OCI-M1 (cell line): ENCODE data around the gene RALBP1.

Experiments
- DNase-seq: peaks from one replicate; lab custom pipeline; 2025; lab: John Stamatoyannopoulos, UW

RALBP1 gene

DNA sequence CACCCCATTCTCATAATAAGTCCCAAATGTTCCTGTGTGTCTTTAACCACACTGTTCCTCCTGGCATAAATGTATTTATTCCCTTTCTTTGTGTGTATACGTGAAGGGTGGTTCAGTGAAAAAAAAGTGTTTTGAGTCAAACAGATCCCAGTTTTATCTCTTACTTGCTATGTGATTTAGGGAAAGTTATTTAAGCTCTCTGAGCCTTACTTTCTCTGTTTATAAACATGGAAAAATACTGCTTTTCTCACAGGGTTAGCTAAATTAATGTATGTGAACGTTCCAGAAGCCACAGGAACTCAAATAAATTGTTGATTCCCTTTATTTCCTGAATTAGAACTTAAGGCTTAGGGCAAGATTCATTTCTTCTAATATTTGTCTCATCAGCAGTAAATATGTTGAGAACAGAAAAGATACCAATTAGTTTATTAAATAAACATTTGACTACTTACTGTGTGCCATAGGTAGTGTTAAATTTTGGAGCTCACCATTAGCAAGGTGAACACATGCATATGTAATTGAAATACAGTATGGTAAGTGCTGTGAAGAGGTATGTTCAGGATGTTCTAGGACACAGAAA is 33.2 kb downstream of the RALBP1 start:
- DNase-seq = no peak

DNA sequence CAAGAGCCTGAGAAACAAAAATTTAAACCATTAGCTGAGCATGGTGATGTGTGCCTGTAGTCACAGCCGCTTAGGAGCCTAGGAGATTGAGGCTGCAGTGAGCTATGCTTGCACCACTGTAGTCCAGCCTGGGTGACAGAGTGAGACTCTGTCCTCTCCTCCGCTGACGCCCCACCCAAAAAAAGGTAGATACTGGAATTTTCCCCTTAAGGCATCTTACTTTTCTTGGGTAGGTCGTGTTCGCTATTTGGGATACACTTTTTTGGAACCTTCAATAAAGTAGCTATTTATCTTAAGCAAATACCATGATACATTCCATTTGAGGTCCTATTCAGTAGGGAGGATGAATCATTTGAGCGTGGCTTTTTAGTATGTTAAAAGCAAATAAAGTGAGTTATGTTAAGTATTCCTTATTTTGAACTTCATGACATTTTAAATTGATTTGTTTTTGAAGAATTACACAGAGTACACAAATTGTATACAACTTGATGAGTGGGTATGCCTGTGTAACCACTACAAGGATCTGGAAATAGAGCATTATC is 38.7 kb downstream of the RALBP1 start:
- no peak for DNase-seq

DNA sequence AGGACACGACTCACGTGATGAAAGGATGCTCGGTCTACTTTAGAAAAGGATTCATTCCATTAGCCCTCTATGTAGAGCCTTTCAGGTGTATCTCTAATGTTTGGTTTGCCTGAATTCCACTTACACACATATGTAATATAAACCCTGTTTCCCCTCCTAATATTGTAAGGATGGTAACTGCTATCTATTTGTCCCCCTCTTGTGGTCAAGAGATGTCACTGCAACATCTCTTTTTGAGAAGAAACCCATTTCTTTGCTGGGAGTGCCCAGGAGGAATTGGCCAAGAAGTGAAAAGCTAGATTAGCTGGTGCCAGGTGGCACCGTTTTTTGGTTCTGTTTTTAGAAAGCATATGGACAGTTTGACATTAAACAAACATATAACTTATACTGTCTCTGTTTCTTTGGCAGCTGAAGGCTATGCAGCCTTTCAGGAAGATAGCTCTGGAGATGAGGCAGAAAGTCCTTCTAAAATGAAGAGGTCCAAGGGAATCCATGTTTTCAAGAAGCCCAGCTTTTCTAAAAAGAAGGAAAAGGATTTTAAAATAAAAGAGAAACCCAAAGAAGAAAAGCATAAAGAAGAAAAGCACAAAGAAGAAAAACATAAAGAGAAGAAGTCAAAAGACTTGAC is 41.2 kb downstream of the RALBP1 start:
- peak; percentile 78 for DNase-seq

DNA sequence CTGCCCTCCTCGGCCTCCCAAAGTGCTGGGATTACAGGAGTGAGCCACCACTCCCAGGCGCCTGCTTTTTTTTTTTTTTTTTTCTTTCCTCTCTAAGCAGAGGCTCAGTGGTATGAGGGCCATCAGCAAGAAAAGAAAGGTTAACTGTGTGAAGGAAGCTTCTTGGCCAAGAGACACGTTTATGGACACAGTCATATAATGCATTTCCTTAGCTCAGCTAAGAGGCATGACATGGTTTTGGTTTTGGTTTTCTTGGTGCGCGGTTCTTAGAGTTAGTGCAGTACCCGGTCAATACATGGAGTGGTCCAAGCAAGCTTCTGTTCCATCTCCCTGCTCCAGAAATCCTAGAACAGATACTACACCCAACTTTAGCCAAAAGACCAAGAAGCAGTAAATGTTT is 42.6 kb downstream of the RALBP1 start:
- no peak for DNase-seq

DNA sequence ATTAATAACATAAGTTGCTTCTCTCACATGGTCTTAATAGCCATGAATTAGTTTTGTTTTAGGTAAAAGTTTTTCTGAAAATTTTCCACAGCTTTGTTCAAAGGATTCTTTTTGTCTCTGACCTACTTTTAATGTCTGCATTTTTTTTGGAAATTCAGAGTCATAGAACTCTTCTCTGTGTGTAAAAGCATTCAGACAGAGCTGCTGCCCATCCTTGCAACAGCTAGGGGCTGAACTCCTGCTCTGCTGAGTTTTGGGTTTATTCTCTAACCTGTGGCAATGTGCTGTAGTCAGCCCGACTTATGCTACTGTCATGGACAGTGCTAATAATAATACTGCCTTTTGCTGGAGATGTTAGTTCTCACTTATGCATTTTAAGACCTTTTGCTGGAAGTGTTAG is 44.1 kb downstream of the RALBP1 start:
- no peak for DNase-seq

DNA sequence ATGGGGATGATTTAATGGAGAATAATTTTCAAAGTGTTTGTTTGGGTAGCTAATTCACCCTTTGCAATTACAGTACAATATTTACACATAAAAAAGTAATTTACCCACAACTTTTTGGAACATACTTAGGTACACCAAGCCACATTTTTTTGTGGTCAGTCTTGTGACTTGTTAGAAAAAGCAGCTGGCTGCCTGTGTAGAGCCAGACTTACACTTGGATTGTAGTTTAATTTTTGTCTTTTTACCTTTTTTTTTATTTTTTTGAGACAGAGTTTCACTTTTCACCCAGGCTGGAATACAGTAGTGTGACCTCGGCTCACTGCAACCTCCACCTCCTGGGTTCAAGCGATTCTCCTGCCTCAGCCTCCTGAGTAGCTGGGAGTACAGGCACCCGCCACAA is 45.4 kb downstream of the RALBP1 start:
- DNase-seq = no peak

DNA sequence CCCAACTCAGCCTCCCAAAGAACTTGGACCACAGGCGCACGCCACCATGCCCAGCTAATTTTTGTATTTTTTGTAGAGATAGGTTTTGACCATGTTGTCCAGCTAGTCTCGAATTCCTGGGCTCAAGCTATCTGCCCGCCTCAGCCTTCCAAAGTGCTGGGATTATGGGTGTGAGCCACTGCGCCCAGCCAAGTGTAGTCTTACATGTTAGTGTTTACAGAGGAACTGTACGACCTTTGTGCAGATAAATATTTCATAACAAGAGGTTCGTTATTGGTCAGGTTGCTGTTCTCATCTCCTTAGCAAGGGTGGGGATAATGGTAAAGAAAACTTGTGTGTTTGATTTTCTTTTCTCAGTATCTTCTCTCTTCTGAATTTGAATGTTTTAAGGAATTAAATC is 46.5 kb downstream of the RALBP1 start:
- no peak for DNase-seq

DNA sequence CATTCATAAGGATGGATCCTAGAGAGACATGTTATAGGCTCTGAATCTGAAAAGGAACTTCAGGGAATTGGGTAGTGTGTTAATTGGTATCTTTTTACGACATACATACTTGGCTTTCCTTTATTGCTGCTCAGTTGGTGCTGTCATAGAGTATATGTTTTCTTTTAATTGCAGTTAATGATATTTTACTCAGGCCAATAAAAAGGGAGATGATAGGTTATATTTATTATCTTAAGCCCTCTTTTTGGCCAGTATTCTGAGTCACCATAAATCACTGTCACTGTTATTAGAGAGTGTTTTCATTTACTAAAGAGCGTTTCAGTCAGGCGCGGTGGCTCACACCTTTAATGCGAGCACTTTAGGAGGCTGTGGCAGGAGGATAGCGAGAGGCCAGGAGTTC is 47.6 kb downstream of the RALBP1 start:
- DNase-seq = no peak

DNA sequence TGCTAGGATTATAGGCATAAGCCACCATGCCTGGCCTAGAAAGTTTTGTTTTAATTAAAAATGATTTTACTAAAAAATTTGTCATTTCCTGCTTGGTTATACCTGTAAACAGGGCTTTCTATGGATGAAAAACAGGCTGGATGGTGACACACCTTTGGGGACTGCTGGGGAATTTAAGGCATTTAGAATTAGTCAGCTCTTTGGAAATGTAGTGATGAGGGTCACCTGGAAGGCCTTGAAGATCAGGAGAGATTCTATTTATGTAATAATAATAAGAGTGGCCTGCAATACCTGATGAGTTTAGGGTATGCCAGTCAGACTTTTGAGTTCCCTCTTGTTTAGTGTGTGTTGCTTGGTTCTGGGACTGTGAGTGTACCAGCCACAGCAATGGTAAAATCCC is 51.1 kb downstream of the RALBP1 start:
- DNase-seq = no peak

DNA sequence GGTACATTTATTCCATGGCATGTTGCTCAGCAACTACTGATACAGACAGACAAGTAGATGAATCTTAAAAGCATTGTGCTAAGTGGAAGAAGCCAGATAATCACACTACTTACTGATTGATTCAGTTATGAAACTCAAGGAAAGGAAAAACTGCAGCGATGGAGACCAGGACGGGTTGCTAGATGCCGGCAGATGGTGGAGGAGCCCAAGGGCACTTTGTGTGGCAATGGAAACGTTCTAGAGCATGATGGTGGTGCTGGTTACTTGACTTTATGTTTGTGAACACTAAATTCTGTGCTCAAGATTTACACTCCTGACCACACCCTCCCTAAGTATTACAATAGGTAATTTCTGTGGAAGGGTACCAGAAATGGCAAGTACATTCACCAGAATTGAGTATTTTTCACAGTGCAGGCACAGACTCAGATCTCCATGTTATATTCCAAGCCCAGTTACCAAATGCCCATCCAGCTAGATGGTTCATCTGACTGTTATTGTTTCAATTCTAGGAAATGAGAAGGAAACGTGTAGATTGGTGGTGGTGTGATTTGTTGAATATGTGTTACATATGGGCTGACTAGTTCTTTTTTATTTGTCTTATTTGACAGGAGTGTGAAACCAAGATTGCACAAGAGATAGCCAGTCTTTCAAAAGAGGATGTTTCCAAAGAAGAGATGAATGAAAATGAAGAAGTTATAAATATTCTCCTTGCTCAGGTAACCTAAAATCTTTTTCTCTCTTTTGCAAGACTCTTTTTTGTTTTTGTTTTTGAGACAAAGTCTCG is 55.1 kb downstream of the RALBP1 start:
- DNase-seq = no peak

DNA sequence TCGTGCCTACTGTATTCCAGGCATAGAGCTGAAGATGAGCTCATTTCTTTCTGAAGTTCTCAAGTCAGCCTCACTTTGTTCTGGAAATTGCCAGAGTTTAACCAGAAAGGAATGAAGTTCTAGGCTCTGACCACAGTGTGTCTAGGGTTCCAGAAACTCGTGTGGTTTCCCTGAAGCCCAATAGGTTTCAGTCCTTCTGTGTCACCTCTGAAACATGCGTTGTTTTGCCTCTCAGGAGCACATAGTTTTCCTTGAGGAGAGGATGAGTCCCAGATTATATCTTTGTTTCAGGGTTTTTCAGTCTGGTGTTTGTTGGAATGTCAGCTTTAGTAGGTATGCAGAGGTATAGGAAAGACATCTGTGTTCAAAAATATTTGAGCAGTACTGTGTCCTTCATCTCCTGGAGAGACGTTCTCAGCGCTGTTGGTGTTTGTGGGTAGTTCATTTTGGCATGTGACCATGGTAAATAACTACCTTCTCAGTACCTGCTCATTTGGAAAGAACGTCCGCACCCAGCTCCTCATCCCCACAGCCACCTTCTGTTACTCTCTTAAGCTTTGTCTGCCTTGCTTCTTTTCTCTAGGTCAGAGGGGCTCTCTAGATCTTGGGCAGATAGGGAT is 56.6 kb downstream of the RALBP1 start:
- no peak for DNase-seq

DNA sequence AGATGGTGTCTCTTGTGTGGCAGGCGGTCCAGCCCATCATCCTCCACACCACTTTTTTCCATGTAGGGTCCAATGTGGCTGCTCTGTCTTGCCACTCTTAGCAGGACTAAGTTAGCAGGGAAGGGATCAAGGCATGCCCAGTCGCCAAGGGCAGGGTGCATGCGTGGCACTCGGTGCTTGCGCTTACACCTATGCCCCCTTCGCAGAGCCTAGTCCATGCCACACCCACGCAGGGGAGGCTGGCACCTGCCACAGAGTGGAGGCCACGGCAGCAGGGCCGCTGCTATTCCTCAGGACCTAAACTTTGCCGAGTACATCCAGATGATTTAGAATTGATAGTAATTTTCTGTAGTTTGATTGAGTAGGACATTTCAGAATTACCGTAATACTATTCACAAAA is 59.5 kb downstream of the RALBP1 start:
- DNase-seq = no peak

DNA sequence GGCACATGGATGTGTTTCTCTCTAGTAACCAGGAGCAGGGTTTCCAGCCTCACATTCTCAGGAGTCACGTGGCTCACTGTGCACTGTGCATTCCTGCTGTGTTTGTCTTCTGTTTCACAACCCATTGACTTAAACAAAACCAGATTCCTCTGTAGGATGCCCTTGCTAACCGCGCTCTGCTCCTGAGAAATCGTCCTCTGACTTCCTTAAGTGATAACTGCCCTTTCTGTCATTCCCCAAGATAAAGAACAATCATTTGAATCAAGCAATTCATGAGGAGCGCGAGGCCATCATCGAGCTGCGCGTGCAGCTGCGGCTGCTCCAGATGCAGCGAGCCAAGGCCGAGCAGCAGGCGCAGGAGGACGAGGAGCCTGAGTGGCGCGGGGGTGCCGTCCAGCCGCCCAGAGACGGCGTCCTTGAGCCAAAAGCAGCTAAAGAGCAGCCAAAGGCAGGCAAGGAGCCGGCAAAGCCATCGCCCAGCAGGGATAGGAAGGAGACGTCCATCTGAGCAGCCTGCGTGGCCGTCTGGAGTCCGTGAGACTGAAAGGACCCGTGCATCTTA is 60.2 kb downstream of the RALBP1 start:
- no peak for DNase-seq

DNA sequence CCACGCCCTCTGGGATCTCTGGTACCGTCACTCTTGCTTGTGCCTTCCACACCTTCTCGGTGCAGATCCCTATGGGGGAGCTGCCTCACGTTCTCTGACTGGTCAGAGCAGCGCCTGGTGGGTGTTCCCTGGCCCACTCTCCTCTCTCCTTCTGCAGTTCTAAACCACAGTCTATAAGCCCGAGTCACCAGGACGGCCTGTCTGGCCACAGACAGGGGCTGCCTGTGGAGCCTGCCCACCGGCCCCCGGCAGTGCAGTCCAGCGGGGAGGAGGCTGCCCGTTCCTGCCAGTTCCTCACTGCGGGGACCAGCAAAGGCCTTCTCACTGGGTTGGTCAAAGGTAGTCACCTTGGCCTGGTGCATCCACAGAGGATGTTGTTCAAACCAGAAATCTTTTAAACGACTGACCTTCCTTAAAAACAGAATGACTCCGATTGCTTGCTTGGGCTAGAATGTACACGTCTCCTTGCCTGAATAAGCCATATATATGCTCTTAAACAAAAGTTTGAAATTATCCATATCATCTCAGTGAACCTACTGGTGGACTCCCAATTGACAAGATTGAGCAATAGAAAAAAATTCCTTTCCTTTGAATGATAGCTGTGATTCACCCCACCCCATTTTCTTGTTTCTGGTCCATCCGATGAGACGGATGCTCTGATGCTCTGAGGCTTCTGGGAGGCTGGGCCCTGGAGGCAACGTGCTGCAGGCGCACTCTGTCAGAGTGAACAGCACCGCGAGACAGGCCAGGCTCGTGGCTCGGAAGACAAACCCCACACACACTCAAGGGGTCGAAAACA is 61.2 kb downstream of the RALBP1 start:
- no peak for DNase-seq

DNA sequence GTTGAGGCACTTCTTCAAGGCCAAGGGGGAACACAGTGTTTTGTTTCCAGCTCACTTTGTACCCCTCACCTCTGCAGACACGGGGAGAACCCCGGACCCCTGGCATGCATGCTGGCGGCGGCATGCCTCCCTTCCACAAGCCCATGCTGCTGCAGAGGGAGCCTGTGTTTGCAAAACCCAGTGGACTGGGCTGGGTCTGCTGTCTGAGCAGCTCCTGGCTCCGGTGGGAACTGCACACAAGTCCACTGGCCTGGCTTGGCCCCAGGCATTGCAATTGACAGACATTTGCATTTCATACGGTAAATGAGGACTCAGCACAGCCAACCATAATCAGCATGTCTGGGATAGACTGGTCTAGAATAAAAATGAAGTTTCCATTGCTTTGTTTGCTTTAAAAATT is 62.4 kb downstream of the RALBP1 start:
- no peak for DNase-seq

DNA sequence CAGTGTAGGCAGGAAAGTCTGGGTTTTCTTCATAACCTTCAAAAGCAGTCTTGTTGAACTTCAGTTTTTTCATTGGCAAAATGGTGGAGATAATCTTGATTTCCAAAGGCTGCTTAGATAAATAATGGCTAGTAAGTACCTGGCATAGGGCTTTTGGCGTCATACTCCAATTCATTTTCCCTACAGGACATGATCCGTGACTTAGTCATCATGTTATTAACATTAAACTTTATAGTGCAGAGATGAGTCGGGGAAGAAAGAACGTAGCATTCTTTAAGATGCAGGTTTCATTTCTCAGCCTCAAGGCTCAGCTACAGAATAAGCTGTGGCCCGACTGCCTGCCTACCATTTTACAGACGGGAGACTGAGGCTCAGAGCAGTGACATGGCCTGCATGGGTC is 64.0 kb downstream of the RALBP1 start:
- no peak for DNase-seq

DNA sequence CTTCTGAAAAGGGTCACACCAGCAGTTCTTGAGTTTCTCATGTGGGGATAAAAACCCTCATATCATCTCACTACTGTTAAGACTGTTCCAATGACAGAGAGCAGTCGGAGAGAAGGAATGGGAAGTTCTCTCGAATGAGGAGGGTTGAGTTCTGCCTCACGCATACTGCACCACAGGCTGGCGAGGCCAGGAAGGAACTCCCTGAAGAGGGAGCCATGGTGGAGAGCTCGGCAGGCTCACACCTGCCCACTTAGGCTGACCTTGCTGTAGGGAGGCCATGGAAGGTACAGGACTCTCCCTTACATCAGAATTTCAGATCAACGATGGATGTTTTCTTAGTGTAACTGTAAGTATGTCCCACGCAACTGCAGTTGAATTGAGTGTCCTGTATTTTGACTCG is 64.6 kb downstream of the RALBP1 start:
- DNase-seq = no peak

DNA sequence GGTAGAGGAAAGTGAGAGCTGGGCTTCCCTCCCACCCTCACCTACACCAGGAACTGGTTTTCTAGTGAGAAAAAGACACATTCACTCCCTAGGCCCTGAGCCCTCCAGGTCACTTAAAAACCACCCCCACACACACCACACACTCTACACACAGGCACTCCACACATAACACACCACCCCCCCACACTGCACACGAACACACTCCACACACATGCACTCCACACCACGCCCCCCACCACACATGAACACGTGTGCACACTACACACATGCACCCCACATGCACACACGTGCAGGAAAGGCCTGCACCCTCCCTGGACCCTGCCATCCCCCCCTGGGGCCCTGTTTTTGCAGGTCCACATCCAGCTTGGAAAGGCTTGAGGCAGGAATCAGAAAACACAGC is 67.6 kb downstream of the RALBP1 start:
- DNase-seq = no peak

DNA sequence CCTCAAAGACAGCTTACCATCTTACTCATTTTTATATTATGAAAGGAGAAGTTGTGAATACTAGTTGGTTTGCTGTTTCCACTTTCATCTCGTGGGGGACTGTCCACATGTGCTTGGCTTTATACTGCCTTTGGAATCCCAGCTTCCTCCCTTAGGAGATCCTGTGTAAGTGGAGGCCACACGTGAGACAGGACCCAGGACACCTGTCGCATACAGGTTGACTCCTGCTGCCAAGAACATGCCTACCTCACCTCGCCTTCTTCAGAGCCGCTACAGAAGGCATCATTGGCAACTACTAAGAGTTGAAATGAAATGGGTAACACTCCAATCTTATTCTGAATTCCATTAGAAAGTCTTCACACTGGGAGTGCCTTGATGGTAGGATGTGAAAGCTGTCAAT is 69.7 kb downstream of the RALBP1 start:
- DNase-seq = no peak

DNA sequence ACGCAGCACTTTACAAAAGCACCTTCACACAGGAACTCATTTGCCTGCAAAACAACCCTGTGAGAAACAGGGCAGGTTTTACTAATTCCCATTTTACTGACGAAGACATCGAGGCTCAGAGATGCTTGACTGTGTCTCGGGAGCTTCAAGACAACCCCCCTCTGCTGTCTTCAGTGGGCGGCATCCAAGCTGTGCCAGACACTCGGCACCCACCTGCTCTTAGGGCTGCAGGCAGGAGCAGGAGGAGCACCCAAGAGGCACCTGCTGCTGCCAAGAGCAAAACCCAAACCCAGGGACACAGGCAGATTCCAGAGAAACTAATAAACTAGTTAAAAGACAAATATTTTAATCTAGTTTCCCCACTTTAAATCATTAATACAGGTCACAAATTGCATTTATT is 71.2 kb downstream of the RALBP1 start:
- DNase-seq = no peak

DNA sequence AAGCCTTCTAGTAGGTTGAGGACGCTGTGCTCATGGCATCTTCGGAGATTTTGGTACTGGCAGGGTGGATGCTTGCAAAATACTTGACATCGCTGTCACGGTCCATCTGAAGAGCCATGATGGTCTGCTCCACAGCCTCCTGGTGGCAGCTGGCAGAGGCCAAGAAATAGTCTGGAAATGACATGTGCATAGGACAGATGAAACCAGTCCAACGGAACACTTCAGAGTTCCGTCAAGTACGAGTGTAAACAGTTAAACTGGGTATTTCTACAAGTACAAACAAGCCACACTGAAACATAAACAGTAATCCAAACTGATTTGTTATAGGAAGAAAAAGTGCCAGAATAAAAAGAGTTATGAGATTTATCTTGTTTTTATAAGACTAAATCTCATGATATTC is 72.5 kb downstream of the RALBP1 start:
- no peak for DNase-seq

DNA sequence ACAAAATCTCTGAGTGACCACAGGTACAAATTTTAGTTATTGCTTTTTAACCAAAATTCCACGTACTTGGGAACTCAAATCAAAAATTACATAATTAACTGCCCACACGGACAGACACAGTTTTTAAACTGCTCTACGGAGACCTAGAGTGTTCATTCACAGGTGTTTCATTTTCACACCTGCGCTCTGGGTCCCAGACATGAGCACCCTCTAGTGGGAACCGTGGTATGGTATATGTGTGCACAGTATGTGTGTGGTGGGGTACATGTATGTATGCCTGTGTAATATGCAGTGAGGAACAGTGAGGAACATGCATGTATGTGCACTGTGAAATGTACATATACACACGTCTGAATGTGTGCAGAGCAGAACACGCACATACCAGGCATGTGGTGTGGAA is 74.1 kb downstream of the RALBP1 start:
- no peak for DNase-seq
